Esophagus squamous epithelium (tissue), 5 donors: ENCODE data around the gene ZDHHC19. TPM values are rescaled to one million over a fixed set of nuclear protein-coding genes. Genes with fewer than 3 reads are reported as not detected.

Experiments used
- DNase-seq: peaks from one replicate; lab custom pipeline; 2025; lab: John Stamatoyannopoulos, UW
- H3K27ac ChIP-seq, 4 donors: fragments of 200-600 bp; sonication (generic); one replicate each; pipeline ENCODE4 v1.5.1; 2016 to 2019; ENCODE audit warnings: mild to moderate bottlenecking in 1 of 4
- H3K27me3 ChIP-seq, 4 donors: fragments of 200-600 bp; sonication (generic); 1 replicate in 3 of 4; 2 replicates in 1 of 4; pipeline versions ENCODE4 v1.5.1 to v1.6.0; 2017 to 2021; ENCODE audit warnings: antibody characterized with exemption in 1 of 4
- H3K36me3 ChIP-seq, 3 donors: fragments of 200-600 bp; sonication (generic); one replicate each; pipeline ENCODE4 v1.5.1; 2016 to 2019
- H3K4me1 ChIP-seq, 3 donors: fragments of 200-600 bp; sonication (generic); one replicate each; pipeline ENCODE4 v1.5.1; 2017 to 2019
- H3K4me3 ChIP-seq, 4 donors: fragments of 200-600 bp; sonication (generic); 1 replicate in 3 of 4; 2 replicates in 1 of 4; pipeline ENCODE4 v1.5.1; 2016 to 2019; ENCODE audit warnings: mild to moderate bottlenecking in 2 of 4, moderate library complexity in 1 of 4
- H3K9me3 ChIP-seq, 3 donors: fragments of 200-600 bp; sonication (generic); one replicate each; pipeline ENCODE4 v1.5.1; 2016 to 2019
- POLR2A ChIP-seq, 4 donors: fragments of 450-650 bp; IDR thresholded peaks; one replicate each; pipeline ENCODE4 v1.6.1; 2017; ENCODE audit warnings: antibody characterized with exemption in 4 of 4, mild to moderate bottlenecking in 4 of 4, moderate library complexity in 3 of 4
- WGBS, 2 donors: methylation state at CpG; one replicate each; pipeline ENCODE4 v1.1.5; 2018; 5-methylcytosine and 5-hydroxymethylcytosine counted together
- intact Hi-C: fragments of 100-400 bp; cut with DNase I; formaldehyde crosslinking; loops from one replicate; pipeline ENCODE4 v1.15.0; 2022
- small RNA-seq, 4 donors: library from RNA; depleted of rRNA; stranded (forward); fragments of <200 nt; gene quantifications; one replicate each; pipeline ENCODE3, GENCODE V24; 2016
- total RNA-seq, 4 donors: library from RNA; depleted of rRNA; stranded (reverse); fragments of >200 nt; gene quantifications; one replicate each; pipeline ENCODE4 v1.1.0, GENCODE V29; 2016
- TF ChIP-seq, protein P1 (sequence below), 6 experiments: fragments of 450-650 bp in 4 of 6; fragments of 200-600 bp in 2 of 6; sonication (generic) in 2 of 6; IDR thresholded peaks; one replicate each; pipeline ENCODE4 v1.5.1; 2016 to 2019; ENCODE audit warnings: antibody characterized with exemption in 6 of 6, mild to moderate bottlenecking in 4 of 6, moderate library complexity in 4 of 6
- donor health status: DM: yes; HTN: yes; CAD: no.

The ZDHHC19 gene
- total RNA-seq, 4 donors from 2014 or later: not detected

DNA sequence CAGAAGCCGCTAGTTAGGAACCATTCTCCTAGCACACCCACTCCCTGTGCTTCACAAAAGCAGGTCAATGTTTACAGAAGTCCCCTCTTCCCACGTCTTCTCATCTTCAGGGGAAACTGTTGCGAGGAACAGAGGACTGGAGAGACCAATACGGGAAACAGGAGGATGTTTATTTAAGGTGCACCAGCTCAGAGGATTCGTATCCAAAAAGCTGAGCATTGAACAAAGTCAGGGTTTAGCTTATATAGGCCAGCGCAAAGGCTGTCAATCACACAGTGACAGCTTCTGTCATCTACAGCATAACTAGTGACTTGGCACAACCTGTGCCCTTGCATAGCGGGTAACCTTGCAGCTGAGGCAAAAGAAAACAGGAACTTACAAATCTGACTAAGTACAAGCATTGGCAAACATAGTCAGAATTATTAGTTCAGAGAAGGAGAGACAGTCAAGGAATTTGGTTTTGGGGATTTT is 61.3 kb downstream of the ZDHHC19 start:
- H3K9me3 ChIP-seq: no peaks in the 10 kb centered on the region
- WGBS, 2 donors: 57 to 71% methylated on average over 7 of the region's 7 CpGs
- no peak for TF ChIP-seq POLR2A (IDR thresholded peaks at IDR 0.05)
- TF ChIP-seq, protein P1, sequence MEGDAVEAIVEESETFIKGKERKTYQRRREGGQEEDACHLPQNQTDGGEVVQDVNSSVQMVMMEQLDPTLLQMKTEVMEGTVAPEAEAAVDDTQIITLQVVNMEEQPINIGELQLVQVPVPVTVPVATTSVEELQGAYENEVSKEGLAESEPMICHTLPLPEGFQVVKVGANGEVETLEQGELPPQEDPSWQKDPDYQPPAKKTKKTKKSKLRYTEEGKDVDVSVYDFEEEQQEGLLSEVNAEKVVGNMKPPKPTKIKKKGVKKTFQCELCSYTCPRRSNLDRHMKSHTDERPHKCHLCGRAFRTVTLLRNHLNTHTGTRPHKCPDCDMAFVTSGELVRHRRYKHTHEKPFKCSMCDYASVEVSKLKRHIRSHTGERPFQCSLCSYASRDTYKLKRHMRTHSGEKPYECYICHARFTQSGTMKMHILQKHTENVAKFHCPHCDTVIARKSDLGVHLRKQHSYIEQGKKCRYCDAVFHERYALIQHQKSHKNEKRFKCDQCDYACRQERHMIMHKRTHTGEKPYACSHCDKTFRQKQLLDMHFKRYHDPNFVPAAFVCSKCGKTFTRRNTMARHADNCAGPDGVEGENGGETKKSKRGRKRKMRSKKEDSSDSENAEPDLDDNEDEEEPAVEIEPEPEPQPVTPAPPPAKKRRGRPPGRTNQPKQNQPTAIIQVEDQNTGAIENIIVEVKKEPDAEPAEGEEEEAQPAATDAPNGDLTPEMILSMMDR (IDR thresholded peaks at IDR 0.05): no peak
- DNase-seq: no peak
- no peak overlapping the region for H3K4me3 ChIP-seq
- H3K27me3 ChIP-seq: no peaks in the 10 kb centered on the region
- H3K27ac ChIP-seq: peak overlapping the region in 1 of 4 donors; percentile 2
- intact Hi-C loops: no loop called here
- H3K36me3 ChIP-seq: no peaks in the 10 kb centered on the region
- peaks cover 0 to 12% (median 0%) of the 10 kb centered on the region in 3 donors for H3K4me1 ChIP-seq

DNA sequence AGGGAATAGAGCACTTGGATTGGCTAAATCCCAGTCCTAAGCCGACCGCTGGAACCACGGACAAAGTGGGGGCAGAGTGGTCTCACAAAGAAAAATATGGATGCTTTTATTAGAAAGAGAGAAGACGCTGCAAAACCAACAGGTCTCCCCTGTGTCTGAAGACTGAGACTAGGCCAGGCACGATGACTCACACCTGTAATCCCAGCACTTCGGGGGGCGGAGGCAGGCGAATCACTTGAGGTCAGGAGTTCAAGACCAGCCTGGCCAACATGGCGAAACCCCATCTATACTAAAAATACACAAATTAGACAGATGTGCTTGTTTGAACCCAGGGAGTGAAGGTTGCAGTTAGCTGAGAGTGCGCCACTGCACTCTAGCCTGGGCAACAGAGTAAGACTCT is 61.8 kb downstream of the ZDHHC19 start:
- Histone ChIP-seq H3K36me3 (no peaks in the 10 kb centered on the region), H3K4me3 (no peak overlapping the region), H3K27me3 (no peaks in the 10 kb centered on the region), H3K4me1 (peaks cover 0 to 13% (median 0%) of the 10 kb centered on the region in 3 donors), H3K9me3 (no peaks in the 10 kb centered on the region), H3K27ac (no peak overlapping the region)
- WGBS, 2 donors: 76 to 87% methylated on average over 10 of the region's 10 CpGs
- DNase-seq: no peak
- intact Hi-C loops: no loop called here
- TF ChIP-seq POLR2A (IDR thresholded peaks at IDR 0.05): no peak
- TF ChIP-seq, protein P1 (IDR thresholded peaks at IDR 0.05): no peak

Small RNAs within 50 kb of the gene (small RNA-seq; reads per million reads assigned to genes)
- 0 reads per million in 4 donors for gene RF00019

Other genes with a start within 250 kb of the ZDHHC19 start
- gene TFRC, start 129.3 kb downstream of the ZDHHC19 start, total RNA-seq: 100 to 1,000 TPM in 3 of 4 donors, 10 to 100 TPM in 1; 71.0 to 202 (median 151) TPM
- 1 to 10 TPM in 1 of 4 donors, not detected in 3; 1.1 TPM for gene SLC51A, start 5.1 kb upstream of the ZDHHC19 start, total RNA-seq
- 100 to 1,000 TPM in 2 of 4 donors, 10 to 100 TPM in 2; 62.9 to 104 (median 91.7) TPM for gene PCYT1A, start 76.3 kb upstream of the ZDHHC19 start, total RNA-seq
- gene DYNLT2B, start 106.8 kb upstream of the ZDHHC19 start, total RNA-seq: 10 to 100 TPM in 1 of 4 donors, 1 to 10 TPM in 3; 6.6 to 16.6 (median 8.4) TPM
- gene TM4SF19, start 127.0 kb upstream of the ZDHHC19 start, total RNA-seq: 1 to 10 TPM in 3 of 4 donors, under 1 TPM in 1; 0.76 to 8.3 (median 2.6) TPM
- 10 to 100 TPM; 10.7 to 18.7 (median 14.1) TPM for gene UBXN7, start 221.0 kb upstream of the ZDHHC19 start, total RNA-seq